NCI-H510A treated with DMSO at 0.1 percent for 48 hours (cell line): Measurements from ENCODE around the gene LEP.

Experiments used
- DNase-seq: peaks from one replicate; lab custom pipeline; 2025; lab: John Stamatoyannopoulos, UW

The LEP gene

DNA sequence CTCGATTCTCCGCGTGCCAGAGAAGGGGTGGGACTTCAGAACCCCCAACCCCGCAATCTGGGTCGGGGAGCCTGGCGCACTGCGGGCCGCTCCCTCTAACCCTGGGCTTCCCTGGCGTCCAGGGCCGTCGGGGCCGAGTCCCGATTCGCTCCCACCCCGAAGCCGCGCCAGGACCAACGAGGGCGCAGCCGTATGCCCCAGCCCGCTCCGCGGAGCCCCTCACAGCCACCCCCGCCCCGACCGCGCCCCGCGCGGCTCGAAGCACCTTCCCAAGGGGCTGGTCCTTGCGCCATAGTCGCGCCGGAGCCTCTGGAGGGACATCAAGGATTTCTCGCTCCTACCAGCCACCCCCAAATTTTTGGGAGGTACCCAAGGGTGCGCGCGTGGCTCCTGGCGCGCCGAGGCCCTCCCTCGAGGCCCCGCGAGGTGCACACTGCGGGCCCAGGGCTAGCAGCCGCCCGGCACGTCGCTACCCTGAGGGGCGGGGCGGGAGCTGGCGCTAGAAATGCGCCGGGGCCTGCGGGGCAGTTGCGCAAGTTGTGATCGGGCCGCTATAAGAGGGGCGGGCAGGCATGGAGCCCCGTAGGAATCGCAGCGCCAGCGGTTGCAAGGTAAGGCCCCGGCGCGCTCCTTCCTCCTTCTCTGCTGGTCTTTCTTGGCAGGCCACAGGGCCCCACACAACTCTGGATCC is at the start of gene LEP:
LEP (plus strand) TSS at position 583 of the 691 bp plus-strand sequence. CDS start 10,741 bp downstream, outside the sequence.
- no peak for DNase-seq

GRCh38 chr7:128192497-128193142 is 48.5 kb upstream of the LEP start:
- DNase-seq: no peak

GRCh38 chr7:128194533-128195282 is 46.4 kb upstream of the LEP start:
- DNase-seq: no peak

DNA sequence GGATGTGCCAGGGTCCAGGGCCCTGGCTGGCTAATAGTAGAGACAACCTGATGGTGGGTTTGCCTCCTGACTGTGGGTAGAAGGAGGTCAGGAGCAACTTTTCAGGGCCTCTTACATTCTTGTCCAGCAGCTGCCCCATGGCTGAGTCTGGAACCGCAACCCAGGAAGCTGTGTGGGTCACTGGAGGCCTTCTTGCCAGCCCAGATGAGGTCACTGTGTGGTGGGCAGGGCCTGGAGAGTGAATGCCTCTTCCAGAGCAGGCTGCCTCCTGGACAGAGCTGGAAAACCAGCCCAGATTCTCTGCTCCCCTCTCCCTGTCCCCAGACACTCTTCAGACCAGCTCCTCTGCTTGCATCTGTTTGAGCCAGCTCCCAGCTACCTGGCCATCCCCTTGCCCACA is 43.5 kb upstream of the LEP start:
- no peak for DNase-seq

GRCh38 chr7:128197989-128198580 is 43.0 kb upstream of the LEP start:
- DNase-seq: no peak

- no peak for DNase-seq
Measured at GRCh38 chr7:128200376-128200775, 40.7 kb upstream of the LEP start.

GRCh38 chr7:128201067-128201689 is 39.9 kb upstream of the LEP start:
- DNase-seq: no peak

DNA sequence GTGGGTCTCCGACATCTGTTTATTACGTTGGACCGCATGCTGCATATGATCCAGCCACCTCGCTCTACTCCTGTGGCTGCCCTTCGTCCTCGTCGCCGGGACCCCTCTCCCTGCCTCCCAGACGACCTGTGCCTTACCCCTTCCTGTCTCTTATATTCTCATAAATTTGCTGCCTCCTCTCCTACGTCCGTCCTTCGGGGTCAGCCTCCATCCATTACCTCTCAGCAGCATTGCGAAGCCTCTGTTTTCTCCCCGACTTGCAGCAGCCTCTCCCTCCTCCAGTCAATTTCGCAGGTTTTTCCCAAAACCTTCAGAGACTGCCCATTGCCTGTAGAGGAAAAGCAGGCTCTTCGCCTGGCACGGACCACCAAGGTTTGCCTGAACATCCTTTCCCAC is 39.4 kb upstream of the LEP start:
- DNase-seq: no peak

GRCh38 chr7:128202287-128202957 is 38.7 kb upstream of the LEP start:
- no peak for DNase-seq

GRCh38 chr7:128203047-128203491 is 38.0 kb upstream of the LEP start:
- no peak for DNase-seq

DNA sequence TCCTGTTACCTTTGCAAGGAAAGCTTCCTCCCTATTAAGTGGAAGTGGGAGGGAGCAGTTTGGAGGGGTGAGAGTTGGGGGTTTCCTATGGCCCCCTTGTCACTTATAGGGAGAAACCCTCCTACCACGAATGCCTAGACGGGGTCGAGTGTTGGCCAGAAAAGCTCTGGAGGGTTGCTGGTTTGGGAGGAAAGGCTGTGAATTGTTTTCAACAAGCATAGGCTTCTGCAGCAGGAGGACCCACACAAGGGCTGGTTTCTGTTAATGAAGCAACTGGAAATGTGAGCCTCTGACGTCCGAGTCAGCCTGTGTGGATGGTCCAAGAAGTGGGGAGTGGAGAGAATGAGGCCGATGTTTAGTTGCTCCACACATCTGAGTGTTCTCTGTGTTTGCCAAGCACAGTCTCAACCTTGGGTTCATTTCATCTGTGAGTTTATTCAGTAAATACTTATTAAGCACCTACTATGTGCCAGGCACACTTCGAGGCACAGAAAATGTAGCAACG is 37.3 kb upstream of the LEP start:
- DNase-seq: no peak

DNA sequence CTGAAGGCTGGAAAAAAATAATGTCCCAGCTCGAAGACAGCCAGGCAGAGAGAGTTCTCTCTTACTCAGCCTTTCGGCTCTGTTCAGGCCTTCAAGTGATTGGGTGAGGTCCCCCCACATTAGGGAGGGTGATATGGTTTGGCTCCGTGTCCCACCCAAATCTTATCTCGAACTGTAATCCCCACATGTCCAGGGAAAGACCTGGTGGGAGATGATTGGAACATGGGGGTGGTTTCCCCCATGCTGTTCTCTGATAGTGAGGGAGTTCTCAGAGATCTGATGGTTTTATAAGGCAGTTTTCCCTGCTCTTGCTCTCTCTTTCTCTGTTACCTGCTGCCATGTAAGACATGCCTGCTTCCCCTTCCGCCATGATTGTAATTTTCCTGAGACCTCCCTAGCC is 36.6 kb upstream of the LEP start:
- no peak for DNase-seq

- DNase-seq: no peak
Measured at GRCh38 chr7:128205068-128205467, 36.0 kb upstream of the LEP start.

DNA sequence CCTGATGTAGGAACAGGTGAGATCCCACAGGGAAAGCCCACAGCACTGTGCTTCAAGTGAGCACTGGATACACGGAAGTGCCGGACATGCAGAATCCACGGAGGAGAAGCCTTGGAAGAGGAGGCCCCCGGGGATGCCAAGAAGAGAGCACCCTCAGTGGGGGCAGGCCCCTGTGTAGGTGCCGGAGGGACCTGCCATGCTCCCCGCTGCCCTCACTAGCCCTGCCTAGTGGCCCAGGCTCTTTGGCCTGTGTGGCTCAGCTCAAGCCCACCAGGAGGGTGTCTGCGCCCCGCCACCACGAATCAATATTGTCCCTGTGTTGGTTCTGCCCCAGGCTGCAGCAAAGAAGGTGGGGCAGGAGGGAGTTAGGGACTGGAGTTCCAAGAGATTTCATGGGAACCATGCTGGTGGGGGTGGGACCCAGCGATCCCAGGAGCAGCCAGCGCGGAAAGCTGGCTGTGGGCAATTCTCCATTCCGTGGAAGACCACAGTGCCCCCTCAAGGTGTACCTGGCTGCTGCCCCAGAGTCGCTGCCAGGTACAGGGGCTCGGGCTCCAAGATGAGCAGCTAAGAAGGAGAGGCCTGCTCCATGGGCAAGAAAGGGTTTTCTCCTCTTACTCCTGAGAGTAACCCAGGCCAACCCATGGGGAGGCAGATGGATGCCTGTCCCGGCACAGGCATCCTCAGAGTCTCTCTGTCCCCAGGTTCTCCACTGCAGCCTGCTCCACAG is 34.9 kb upstream of the LEP start:
- no peak for DNase-seq

GRCh38 chr7:128206747-128207500 is 34.2 kb upstream of the LEP start:
- DNase-seq: no peak

GRCh38 chr7:128207609-128208008 is 33.5 kb upstream of the LEP start:
- DNase-seq: no peak

GRCh38 chr7:128209229-128210035 is 31.6 kb upstream of the LEP start:
- DNase-seq: peak; percentile 29

- DNase-seq: no peak
Measured at GRCh38 chr7:128210036-128210347, 31.1 kb upstream of the LEP start.
